NCI-H1417 (cell line): Measurements from ENCODE around the gene SYCP2L.
"Not testable (repeated sequence)": the region's sequence is repeated elsewhere in the genome, so short reads cannot be mapped to it uniquely, and the experiment has no call there.

Experiments
- DNase-seq, 3 experiments: peaks; one replicate each; lab custom pipeline; 2025; lab: John Stamatoyannopoulos, UW

Gene SYCP2L

DNA sequence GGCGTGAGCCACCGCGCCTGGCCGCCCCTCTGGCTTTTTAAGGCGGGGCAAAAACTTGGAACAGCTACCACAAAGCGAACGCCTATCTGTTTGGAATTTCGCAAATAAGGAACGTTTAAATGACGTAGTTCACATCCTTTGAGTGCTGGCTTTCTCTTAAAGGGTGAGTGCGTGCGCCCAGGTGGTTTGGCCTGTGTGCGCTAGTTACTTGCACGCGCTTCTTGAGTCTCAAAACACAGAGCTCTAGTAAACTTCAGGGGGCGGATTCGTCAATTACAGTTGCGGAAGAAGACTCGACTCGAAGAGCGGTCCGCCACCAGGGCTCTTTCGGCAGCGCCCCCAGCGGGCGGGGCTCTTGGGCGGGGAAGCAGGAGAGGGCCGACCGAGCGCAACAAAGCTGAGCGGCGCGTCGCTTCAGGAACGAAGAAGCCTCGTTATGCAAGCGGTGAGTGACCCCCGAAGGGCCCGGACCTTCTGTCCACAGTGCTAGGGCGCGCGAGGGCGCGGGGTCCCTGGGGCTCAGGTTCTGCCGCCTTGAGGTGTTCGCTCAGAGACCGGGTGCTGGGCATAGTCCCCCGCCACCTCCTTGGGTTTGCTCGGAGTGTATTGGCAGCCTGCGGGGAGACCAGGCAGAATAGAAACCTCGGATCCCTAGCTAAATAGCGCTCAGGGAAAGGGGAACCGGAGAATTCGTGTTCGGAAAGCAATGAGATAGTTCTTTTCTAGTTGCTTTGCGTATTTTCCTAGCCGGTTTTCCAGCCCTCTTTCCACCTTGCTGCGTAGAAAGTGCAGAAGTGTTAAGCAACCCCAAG lies at the start of gene SYCP2L:
SYCP2L (plus strand) TSS at position 362 of the 812 bp plus-strand sequence; CDS start at position 437, 75 bp downstream.
- DNase-seq = no peak

DNA sequence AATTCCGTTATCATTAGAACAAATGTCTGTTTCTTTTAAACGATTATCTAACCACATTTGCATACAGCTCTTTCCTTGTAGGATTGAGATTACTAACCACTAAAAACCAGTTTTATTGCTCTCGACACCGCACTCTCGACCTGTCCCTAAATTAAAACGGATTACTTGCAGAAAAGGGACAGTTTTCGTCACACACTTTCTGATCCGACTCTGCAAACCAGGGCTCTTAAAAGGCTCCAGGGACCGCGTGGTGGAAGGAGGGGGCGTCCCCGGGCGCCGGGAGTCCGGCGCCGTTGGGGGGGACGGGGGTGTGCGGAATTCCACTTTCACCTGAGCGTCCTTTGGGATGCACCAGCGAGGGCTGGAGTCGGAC lies 49.2 kb upstream of the SYCP2L start:
- DNase-seq = peak; percentile 15 to 69 (median 60)

DNA sequence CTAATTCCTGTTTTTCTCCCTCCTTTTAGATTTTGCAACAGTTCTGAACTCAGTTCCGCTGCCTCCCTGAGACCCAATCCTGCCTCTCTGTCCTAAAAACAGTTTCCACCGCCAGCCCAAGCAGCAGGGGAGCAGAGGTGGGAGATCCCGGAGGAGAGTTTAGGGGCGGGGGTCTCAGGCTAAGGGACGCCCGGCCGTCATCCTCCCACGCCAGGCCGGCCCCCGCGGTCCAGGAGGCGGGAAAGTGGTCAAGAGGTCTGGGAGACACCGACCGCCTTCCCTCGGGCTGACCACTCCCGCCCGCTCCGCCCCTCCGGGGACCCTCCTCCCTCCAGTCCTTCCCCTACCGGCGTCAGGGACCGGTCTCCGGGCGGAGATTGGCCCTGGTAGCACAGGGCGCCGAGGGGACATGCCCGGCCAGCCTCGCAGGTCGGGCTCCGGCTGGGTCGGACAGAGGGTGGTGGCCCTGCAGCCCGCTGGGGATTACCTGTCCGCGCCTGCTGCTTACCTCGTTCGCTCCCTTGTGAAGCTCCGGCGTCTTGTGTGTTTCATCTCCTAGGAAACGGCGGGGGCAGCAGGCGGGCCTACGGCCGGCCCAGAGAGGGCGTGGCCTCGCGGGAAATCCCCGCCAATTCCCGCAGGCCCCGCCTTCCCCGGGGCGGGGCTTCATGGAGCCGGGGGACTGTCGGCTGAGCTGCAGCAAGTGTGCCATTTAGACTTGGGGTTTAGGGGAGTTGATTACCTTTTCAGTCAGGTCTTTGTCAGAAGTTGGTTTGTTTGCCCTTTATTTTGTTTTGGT lies 48.7 kb upstream of the SYCP2L start, which contains the start of gene MAK:
MAK (minus strand) TSS at position 545 of the 799 bp plus-strand sequence. CDS start 7,891 bp downstream, outside the sequence.
- peak; percentile 92 to 96 (median 93) for DNase-seq

DNA sequence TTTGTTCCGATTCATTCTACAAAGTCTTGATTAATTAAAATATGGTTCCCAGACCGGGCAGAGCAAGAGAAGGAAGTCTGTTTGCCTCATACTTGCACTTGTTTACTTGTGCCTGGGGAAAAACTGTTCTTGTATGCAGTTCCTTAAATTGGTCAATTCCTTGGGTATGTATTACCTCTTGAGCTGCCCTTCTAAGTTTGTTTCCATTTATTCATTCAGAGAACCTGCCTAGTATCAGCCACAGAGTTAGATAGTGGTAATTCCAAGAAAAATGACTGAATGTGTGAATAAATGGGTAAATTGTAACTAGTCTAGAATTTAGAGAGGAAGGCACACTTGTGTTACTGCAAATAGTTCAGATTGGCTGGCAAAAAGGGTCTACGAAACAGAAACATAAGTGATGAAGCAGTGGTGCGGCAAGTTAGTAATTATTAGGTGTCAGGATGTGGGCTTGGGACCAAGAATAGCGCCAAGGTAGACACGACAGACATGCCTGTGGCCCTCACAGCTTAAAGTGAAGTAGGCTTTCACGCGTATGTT lies 48.0 kb upstream of the SYCP2L start:
- peak in 2 of 3 experiments; percentile 20 to 52 for DNase-seq

- DNase-seq = no peak
These were observed 43.3 kb upstream of the SYCP2L start for GRCh38 chr6:10843554-10843953.

- DNase-seq = peak in 1 of 3 experiments; percentile 2
These were observed 39.2 kb upstream of the SYCP2L start for GRCh38 chr6:10847684-10848083.

- DNase-seq = no peak
These were observed 37.0 kb upstream of the SYCP2L start for GRCh38 chr6:10849901-10850300.

GRCh38 chr6:10850728-10851127 lies 36.1 kb upstream of the SYCP2L start:
- no peak for DNase-seq

GRCh38 chr6:10852361-10852960 lies 34.4 kb upstream of the SYCP2L start:
- DNase-seq = peak in 1 of 3 experiments; percentile 15

- not testable (repeated sequence) for DNase-seq
These were observed 33.0 kb upstream of the SYCP2L start for GRCh38 chr6:10853849-10854300.

DNA sequence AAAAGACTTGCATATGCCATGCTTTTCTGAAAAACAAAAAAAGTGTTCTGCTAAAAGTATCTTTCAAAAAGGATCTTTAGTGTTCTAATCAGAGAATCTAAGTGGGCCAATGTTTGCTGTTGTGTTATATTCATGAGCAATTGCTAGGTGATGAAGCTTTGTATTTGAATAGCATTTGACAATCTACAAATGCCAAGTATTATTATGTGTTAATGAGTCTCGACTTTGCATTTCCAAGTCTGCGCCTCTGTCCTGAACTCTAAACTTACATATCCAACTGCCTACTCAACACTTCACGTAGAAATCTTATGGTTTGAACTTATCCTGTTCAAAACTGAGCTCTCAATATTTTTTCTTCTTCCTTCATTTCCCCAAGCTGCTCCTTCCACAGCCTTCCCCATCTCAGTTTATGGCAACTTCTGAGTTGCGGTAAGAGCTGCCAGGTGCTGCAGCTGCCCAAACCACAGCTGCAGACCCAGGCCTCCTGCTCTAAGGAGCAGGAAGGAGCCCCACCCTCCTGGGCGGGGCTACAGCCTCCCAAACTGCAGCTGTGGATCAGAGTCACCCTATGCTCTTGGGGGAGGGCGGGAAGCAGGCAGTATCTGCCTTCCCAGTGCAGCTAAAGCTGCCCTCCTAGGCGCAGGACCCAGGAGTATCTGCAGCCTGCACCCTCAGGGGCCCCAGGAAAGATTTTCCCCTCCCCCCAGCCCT lies 31.8 kb upstream of the SYCP2L start:
- DNase-seq = no peak

DNA sequence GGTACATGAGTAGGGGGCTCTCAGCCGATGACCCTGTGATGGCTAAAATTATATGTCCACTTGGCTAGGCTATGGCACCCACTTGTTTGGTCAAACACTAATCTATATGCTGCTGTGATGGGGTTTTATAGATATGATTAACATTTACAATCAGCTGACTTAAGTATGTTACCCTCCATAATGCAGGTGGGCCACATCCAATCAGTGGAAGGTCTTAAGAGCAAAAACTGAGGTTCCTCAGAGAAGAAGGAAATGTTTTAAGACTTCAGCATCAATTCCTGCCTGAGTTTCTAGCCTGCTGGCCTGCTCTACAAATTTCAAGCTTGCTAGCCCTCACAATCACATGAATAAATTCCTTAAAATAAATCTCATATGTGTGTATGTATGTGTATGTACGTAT lies 29.6 kb upstream of the SYCP2L start:
- no peak for DNase-seq

DNA sequence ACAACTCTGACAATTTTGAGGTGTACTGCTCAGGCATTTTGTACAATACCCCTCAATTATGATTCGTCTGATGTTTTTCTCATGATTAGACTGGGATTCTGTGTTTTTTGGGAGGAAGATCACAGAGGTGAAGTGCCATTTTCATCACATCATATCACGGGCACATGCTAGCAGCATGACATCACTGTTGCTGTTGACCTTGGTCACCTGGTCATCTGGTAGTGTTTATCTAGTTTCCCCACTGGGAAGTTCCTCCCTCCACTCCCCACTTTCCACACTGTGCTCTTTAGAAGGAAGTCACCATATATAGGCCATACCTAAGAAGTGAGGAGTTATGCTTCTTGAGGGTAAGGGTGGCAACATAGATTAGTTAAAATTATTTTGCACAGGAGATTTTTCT lies 25.8 kb upstream of the SYCP2L start:
- no peak for DNase-seq

DNA sequence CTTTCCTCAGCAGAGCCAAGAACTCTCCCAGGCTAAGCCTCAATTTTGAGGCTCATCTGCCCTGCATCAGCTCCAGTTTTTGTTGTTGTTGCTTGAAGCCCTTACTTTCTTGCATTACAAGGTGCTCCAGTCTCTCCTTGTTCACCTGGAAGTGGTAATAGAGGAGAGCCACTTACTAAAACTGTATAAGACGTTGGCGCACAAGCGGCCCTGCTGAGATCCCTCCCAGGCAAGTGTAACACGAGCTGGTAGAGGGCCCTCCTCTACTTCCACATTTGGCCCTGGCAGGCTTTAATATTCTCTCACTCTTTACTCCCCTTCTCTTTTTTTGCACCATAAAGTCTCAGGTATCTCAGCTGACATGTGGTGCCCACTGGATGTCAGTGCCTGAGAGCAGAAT lies 24.5 kb upstream of the SYCP2L start:
- DNase-seq = peak in 1 of 3 experiments; percentile 79

GRCh38 chr6:10863031-10863430 lies 23.8 kb upstream of the SYCP2L start:
- not testable (repeated sequence) for DNase-seq

DNA sequence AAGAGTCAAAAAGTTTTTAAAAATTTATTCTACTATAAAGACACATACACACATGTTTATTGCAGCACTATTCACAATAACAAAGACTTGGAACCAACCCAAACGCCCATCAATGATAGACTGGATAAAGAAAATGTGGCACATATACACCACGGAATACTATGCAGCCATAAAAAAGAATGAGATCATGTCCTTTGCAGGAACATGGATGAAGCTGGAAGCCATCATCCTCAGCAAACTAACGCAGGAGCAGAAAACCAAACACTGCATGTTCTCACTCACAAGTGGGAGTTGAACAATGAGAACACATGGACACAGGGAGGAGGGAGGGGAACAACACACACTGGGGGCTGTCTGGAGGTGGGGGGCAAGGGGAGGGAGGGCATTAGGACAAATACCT lies 20.1 kb upstream of the SYCP2L start:
- DNase-seq = not testable (repeated sequence)

- DNase-seq = no peak
These were observed 18.9 kb upstream of the SYCP2L start for GRCh38 chr6:10867952-10868351.

GRCh38 chr6:10873374-10873773 lies 13.5 kb upstream of the SYCP2L start:
- DNase-seq = no peak

DNA sequence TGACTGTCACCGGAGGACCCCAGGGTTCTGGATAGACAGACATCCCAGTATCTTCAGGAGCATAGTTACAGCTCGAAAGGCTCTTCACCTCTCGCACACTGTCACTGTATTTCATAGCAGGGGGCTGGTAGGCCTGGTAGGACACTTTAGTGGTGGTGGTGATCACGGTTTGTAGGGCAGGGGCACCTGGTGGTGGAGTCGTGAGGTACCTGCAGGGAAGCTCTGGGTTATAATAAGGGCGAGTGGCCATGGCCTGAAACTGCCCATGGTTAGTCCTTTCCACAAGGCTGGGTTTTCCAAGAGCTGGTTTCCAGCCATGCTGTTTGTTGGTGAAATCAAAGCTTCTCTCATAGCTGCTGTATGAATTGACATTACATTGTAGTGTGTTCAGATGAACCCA lies 12.6 kb upstream of the SYCP2L start:
- no peak for DNase-seq

- DNase-seq = no peak
These were observed 11.8 kb upstream of the SYCP2L start for GRCh38 chr6:10875026-10875425.

DNA sequence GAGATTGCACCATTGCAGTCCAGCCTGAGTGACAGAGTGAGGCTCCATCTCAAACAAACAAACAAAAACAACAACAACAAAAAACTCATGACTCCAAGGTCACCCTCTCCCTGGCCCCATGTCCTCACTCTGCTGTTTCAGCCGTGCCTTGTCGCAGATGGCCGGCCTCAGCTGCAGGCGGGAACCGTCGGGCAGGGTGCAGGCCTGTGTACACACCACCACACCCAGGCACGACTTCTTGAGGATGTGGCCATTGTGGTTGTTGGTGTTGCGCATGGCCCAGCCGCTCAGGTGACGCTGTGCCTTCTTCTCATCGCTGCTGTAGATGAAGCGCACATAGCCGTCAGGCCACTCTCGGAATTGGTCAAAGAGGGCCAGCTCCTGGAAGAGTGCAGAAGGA lies 9.8 kb upstream of the SYCP2L start:
- DNase-seq = no peak
